Measurements from ENCODE around the gene COL17A1. TPM values are rescaled to one million over a fixed set of nuclear protein-coding genes. Genes with fewer than 3 reads are reported as not detected.
A peak's percentile ranks its signal among the peaks of the same experiment; 100 is the strongest.

COL17A1 gene
- polyA plus RNA-seq (2012; ENCODE audit: insufficient read depth, insufficient read length) = not detected

- no peak for DNase-seq (ENCODE audit: low read depth, low spot score)
- H3K4me3 ChIP-seq (ENCODE audit: low read length) = no peak within 1 kb of the TSS
Observed at GRCh38 chr10:104085801-104086400, at the start of gene COL17A1. TSS of gene COL17A1 (minus strand) at chr10:104085880. CDS start at chr10:104080673, 5,207 bp downstream.

DNA sequence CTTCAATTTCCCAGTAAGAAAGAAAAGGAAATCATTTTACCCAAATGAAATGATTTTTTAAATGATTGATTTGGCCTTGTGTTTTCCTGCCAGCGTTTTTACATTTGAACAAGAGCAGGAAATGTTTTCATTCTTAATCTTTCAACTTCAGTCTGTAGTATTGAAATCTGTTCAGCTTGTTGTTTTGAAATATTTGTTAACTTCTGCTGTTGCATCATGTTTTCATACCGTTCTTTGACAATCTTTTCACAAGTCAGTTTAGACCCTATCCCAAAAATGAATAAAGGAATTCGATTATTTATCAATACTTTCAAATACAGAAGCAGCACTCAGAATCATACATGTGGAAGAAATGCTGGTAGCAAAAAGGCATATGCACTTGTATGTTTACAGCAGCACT, 44.4 kb upstream of the COL17A1 start:
- H3K4me3 ChIP-seq (ENCODE audit: low read length) = no peak overlapping the region
- no peak for DNase-seq (ENCODE audit: low read depth, low spot score)

GRCh38 chr10:104128214-104128613, 42.5 kb upstream of the COL17A1 start:
- no peak for DNase-seq (ENCODE audit: low read depth, low spot score)
- no peak overlapping the region for H3K4me3 ChIP-seq (ENCODE audit: low read length)

GRCh38 chr10:104127411-104127810, 41.7 kb upstream of the COL17A1 start:
- peak; percentile 7 for DNase-seq (ENCODE audit: low read depth, low spot score)
- no peak overlapping the region for H3K4me3 ChIP-seq (ENCODE audit: low read length)

DNA sequence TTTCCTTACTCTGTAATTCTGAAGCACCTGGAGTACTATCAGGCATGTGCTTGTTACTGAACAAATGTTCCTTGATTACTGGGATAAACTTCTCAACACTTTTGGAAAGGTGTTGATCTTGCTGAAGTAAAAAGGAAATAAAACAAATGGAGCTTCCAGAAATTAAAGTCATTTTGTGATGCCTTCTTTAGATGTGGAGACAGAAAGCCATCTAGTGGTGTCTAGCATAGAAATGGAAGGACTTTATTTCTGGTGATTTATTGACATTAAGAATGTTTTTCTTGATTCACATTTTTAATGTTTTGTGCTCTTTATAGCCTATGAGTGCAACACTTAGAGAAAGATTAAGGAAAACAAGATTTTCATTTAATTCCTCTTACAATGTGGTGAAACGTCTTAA, 37.7 kb upstream of the COL17A1 start:
- H3K4me3 ChIP-seq (ENCODE audit: low read length) = no peak overlapping the region
- DNase-seq (ENCODE audit: low read depth, low spot score) = peak; percentile 31

GRCh38 chr10:104122225-104123107, 36.8 kb upstream of the COL17A1 start:
- H3K4me3 ChIP-seq (ENCODE audit: low read length) = peak overlapping the region; percentile 93
- DNase-seq (ENCODE audit: low read depth, low spot score) = peak; percentile 4

- peak within 1 kb of the TSS; percentile 93 for H3K4me3 ChIP-seq (ENCODE audit: low read length)
- peak; percentile 96 for DNase-seq (ENCODE audit: low read depth, low spot score)
Observed at GRCh38 chr10:104121485-104122224, 36.0 kb upstream of the COL17A1 start, which contains the start of gene SFR1. TSS of gene SFR1 (plus strand) at chr10:104122171. CDS start at chr10:104122184, 13 bp downstream.

DNA sequence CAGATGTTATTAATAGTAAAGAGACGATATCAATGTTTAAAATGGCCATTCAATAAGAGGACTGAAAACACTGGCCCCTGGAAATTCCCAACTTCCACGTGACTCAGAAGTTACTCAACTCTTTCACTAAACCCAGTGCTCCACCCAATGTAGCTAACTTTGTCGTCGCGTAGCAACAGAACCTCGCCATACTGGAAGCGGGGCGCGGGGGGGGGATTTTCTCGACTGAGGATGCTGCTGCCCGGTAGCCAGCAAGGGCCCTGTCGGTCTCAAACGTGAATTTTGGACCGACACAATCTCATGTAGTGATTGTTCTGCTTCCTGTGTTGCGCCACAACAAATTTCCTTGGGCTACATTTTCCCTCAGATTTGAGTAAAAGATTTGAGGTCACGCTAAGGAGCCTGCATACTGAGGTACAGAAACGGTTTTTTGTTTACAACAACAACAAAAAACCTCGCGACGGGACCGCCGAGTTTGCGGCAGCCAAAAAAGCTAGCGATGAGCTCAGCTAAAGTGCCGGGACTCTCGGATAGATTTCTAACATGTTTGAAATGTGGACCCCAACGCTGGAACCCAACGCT, 35.3 kb upstream of the COL17A1 start:
- DNase-seq (ENCODE audit: low read depth, low spot score) = no peak
- peak overlapping the region; percentile 78 for H3K4me3 ChIP-seq (ENCODE audit: low read length)

GRCh38 chr10:104120512-104120902, 34.8 kb upstream of the COL17A1 start:
- no peak for DNase-seq (ENCODE audit: low read depth, low spot score)
- no peak overlapping the region for H3K4me3 ChIP-seq (ENCODE audit: low read length)

GRCh38 chr10:104119996-104120395, 34.3 kb upstream of the COL17A1 start:
- H3K4me3 ChIP-seq (ENCODE audit: low read length) = no peak overlapping the region
- DNase-seq (ENCODE audit: low read depth, low spot score) = no peak

GRCh38 chr10:104117839-104118323, 32.2 kb upstream of the COL17A1 start:
- H3K4me3 ChIP-seq (ENCODE audit: low read length) = no peak overlapping the region
- DNase-seq (ENCODE audit: low read depth, low spot score) = no peak

GRCh38 chr10:104113376-104113956, 27.8 kb upstream of the COL17A1 start:
- DNase-seq (ENCODE audit: low read depth, low spot score) = no peak
- H3K4me3 ChIP-seq (ENCODE audit: low read length) = no peak overlapping the region

DNA sequence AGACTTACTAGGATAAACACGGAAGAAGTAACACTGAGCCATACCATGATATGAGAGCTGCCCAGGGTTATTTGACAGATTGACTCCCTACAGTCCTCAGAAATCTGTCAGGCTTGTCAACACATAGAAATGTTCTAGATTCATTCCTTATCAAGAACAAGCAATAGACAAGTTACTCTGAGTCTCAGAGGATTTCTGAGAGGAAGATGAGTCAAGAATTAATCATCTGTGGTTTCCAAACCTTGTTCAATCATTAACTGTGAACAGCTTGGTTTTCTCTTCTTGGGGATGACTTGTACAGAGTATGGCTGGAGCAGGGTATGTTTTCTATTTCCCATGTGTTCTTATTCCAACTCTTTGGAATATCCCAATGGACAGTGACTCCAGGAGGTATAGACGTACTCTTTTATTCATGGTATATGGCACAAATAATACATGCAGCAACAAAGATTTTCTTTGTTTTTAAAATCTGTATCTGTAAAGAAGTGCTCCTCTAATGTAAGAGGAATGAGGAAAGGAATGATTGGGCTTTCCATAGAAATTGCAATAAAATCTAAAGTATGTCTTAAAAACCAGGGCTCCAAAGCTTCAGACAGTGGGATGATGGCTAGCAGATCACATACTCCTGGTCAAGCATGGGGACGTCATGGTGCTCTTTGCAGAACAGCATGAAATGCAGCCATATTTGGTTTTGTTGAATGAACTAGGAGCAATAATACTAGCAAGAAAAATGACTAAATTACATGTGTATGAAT, 24.4 kb upstream of the COL17A1 start:
- DNase-seq (ENCODE audit: low read depth, low spot score) = no peak
- H3K4me3 ChIP-seq (ENCODE audit: low read length) = no peak overlapping the region

DNA sequence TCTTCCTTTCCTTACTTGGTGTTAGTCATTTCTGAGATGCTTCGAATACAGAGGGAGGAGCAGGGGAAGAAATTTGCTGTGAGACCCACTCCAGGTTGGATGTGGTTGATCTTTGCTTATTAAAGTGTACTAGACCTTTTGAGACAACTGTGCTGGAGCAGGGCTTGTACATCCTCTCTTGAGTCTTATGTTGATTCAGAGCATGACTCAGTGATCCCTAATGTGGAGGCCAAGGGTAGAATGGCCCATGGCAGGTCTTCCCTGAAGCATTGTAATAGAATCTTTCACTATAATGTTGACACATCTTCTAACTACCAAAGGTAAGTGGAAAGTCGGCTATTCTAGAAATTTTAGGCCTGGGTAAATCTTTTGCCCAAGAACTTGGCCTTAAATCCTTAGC, 19.2 kb upstream of the COL17A1 start:
- no peak overlapping the region for H3K4me3 ChIP-seq (ENCODE audit: low read length)
- no peak for DNase-seq (ENCODE audit: low read depth, low spot score)

- no peak overlapping the region for H3K4me3 ChIP-seq (ENCODE audit: low read length)
- no peak for DNase-seq (ENCODE audit: low read depth, low spot score)
Observed at GRCh38 chr10:104104418-104104817, 18.7 kb upstream of the COL17A1 start.

- no peak overlapping the region for H3K4me3 ChIP-seq (ENCODE audit: low read length)
Observed at GRCh38 chr10:104103956-104104355, 18.3 kb upstream of the COL17A1 start.

DNA sequence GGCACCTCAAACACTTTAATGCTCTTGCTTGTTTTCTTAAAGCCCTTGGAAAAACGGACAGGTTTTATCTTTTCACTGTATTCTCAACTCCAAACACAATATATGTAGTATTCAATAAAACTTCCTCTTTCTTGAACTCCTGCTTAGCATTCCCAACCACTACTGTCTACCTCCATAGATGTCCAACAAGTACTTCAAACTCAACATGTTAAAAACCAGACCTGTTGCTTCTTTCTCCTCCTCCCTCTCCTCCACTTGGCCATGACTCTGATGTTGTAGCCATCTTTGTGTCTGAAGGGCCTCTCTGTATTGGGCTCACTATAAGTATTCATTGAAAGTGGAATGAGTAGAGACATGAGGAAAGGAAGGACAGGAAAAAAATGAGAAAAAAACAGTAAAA, 16.2 kb upstream of the COL17A1 start:
- no peak for DNase-seq (ENCODE audit: low read depth, low spot score)

More at GRCh38 chr10:104103956-104104355, 18.3 kb upstream of the COL17A1 start:
- DNase-seq (ENCODE audit: low read depth, low spot score) = no peak

DNA sequence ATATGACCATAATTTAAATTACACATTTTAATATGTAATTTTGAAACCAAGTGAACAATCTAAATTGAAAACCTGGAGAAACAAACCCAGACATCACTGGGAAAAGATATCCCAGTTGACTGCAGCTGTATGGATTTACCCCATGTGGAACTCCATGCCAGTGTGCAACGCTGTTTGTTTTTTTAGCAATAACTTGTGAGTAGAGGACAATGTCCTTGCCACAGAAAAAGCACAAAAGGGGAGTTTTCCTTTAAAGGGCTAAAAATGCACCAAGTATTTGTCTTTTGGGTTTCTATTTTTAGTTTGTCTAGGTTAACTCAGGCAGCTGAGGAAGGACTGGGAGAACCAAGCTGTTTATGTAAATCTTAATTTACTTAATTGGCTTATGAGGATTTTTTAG, 15.1 kb upstream of the COL17A1 start:
- no peak overlapping the region for H3K4me3 ChIP-seq (ENCODE audit: low read length)
- DNase-seq (ENCODE audit: low read depth, low spot score) = no peak

More for the DNA sequence above, 16.2 kb upstream of the COL17A1 start:
- H3K4me3 ChIP-seq (ENCODE audit: low read length) = no peak overlapping the region
